ENCODE measurements around the gene NR2E3.

- TF ChIP-seq GATA3 (IDR thresholded peaks at IDR 0.05; ENCODE audit: low read depth, low read length) (no peak), GATA2 (IDR thresholded peaks at IDR 0.05; ENCODE audit: low read depth, low read length) (no peak)
Measured at GRCh38 chr15:71825021-71825730, 14.8 kb downstream of the NR2E3 start.

Data from SH-SY5Y (cell line).